ENCODE measurements around the gene DYRK3.
"Not testable (repeated sequence)": the region's sequence is repeated elsewhere in the genome, so short reads cannot be mapped to it uniquely, and the experiment has no call there.

DYRK3 gene

GRCh38 chr1:206604861-206605260 is 30.5 kb upstream of the DYRK3 start:
- in situ Hi-C loops (cut with MboI; ENCODE audit: low pct_unique_long_range_greater_than_20kb, low sequenced_read_pairs, unreplicated experiment), result no loop called here
- DNase-seq (ENCODE audit: low spot score), result no peak
- TF ChIP-seq CTCF (IDR thresholded peaks at IDR 0.05; ENCODE audit: extremely low read depth, insufficient read depth, missing control alignments), result no peak

- TF ChIP-seq CTCF (IDR thresholded peaks at IDR 0.05; ENCODE audit: extremely low read depth, insufficient read depth, missing control alignments), result peak; percentile 45
- in situ Hi-C loops (cut with MboI; ENCODE audit: low pct_unique_long_range_greater_than_20kb, low sequenced_read_pairs, unreplicated experiment), result no loop called here
- DNase-seq (ENCODE audit: low spot score), result no peak
Observed at GRCh38 chr1:206606867-206607266, 28.5 kb upstream of the DYRK3 start.

- peak; percentile 49 for DNase-seq (ENCODE audit: low spot score)
- in situ Hi-C loops (cut with MboI; ENCODE audit: low pct_unique_long_range_greater_than_20kb, low sequenced_read_pairs, unreplicated experiment), result no loop called here
- peak; percentile 84 for TF ChIP-seq CTCF (IDR thresholded peaks at IDR 0.05; ENCODE audit: extremely low read depth, insufficient read depth, missing control alignments)
Observed at GRCh38 chr1:206608108-206608698, 27.1 kb upstream of the DYRK3 start.

GRCh38 chr1:206609229-206609991 is 25.9 kb upstream of the DYRK3 start:
- DNase-seq (ENCODE audit: low spot score), result peak; percentile 63
- in situ Hi-C loops (cut with MboI; ENCODE audit: low pct_unique_long_range_greater_than_20kb, low sequenced_read_pairs, unreplicated experiment), result no loop called here
- TF ChIP-seq CTCF (IDR thresholded peaks at IDR 0.05; ENCODE audit: extremely low read depth, insufficient read depth, missing control alignments), result no peak

- in situ Hi-C loops (cut with MboI; ENCODE audit: low pct_unique_long_range_greater_than_20kb, low sequenced_read_pairs, unreplicated experiment), result no loop called here
- DNase-seq (ENCODE audit: low spot score), result peak; percentile 98
- TF ChIP-seq CTCF (IDR thresholded peaks at IDR 0.05; ENCODE audit: extremely low read depth, insufficient read depth, missing control alignments), result peak; percentile 98
Observed at GRCh38 chr1:206612129-206612876, 23.0 kb upstream of the DYRK3 start, which contains the start of gene EIF2D. TSS of gene EIF2D (minus strand) at chr1:206612465. CDS start at chr1:206612342, 123 bp downstream.

GRCh38 chr1:206626396-206626795 is 8.9 kb upstream of the DYRK3 start:
- in situ Hi-C loops (cut with MboI; ENCODE audit: low pct_unique_long_range_greater_than_20kb, low sequenced_read_pairs, unreplicated experiment); DNase-seq (ENCODE audit: low spot score): not testable (repeated sequence)

- no peak for DNase-seq (ENCODE audit: low spot score)
- no peak for TF ChIP-seq CTCF (IDR thresholded peaks at IDR 0.05; ENCODE audit: extremely low read depth, insufficient read depth, missing control alignments)
- in situ Hi-C loops (cut with MboI; ENCODE audit: low pct_unique_long_range_greater_than_20kb, low sequenced_read_pairs, unreplicated experiment), result no loop called here
Observed at GRCh38 chr1:206628916-206629315, 6.4 kb upstream of the DYRK3 start.

Data from GM13977 (cell line).